ENCODE data around the gene ZNHIT2. TPM values are rescaled to one million over a fixed set of nuclear protein-coding genes. Genes with fewer than 3 reads are reported as not detected.

ZNHIT2 gene
- total RNA-seq, 4 donors from 2014 or later = 4.6 to 9.6 (median 5.7) TPM; not detected in 1

- intact Hi-C loops (cut with DNase I; ENCODE audit: low total_unique reads) = no loop called here
- Histone ChIP-seq H3K27ac (no peak overlapping the region), H3K36me3 (no peaks in the 10 kb centered on the region), H3K4me3 (no peak overlapping the region), H3K4me1 (no peaks in the 10 kb centered on the region), H3K9me3 (no peaks in the 10 kb centered on the region), H3K27me3 (no peaks in the 10 kb centered on the region)
- no peak for TF ChIP-seq POLR2A (IDR thresholded peaks at IDR 0.05)
- no peak for TF ChIP-seq CTCF (IDR thresholded peaks at IDR 0.05)
- no peak for DNase-seq
Measured at GRCh38 chr11:65067446-65067845, 50.1 kb downstream of the ZNHIT2 start.

- no peak overlapping the region for H3K4me3 ChIP-seq
- H3K27me3 ChIP-seq = no peaks in the 10 kb centered on the region
- no peak overlapping the region for H3K27ac ChIP-seq
- no peaks in the 10 kb centered on the region for H3K36me3 ChIP-seq
- H3K9me3 ChIP-seq = no peaks in the 10 kb centered on the region
- H3K4me1 ChIP-seq = no peaks in the 10 kb centered on the region
- intact Hi-C loops (cut with DNase I; ENCODE audit: low total_unique reads) = no loop called here
- no peak for DNase-seq
- TF ChIP-seq POLR2A (IDR thresholded peaks at IDR 0.05) = no peak
- TF ChIP-seq CTCF (IDR thresholded peaks at IDR 0.05) = no peak
Measured at GRCh38 chr11:65066805-65067291, 50.7 kb downstream of the ZNHIT2 start.

Small RNAs within 50 kb of the gene (microRNA-seq; reads per million reads assigned to microRNA genes)
- not detected for gene MIR6751 (ENCODE audit: borderline microRNAs expressed, borderline replicate concordance)

Small RNAs within 50 kb of the gene (small RNA-seq; reads per million reads assigned to genes)
- gene HIGD1AP10 (not detected), gene PDCL2P2 (not detected), gene RNU2-23P (not detected)

Other genes with a start within 250 kb of the ZNHIT2 start
- gene EHD1, start 239.1 kb downstream of the ZNHIT2 start, total RNA-seq = 10 to 100 TPM in 3 of 4 donors, 1 to 10 TPM in 1; 3.5 to 78.7 (median 36.9) TPM
- gene ATG2A, start 200.5 kb downstream of the ZNHIT2 start, total RNA-seq = 10 to 100 TPM in 3 of 4 donors, 1 to 10 TPM in 1; 6.8 to 39.6 (median 18.4) TPM
- gene PPP2R5B, start 193.0 kb downstream of the ZNHIT2 start, total RNA-seq = 10 to 100 TPM in 2 of 4 donors, 1 to 10 TPM in 2; 6.7 to 23.4 (median 13.0) TPM
- not detected for gene GPHA2, start 181.8 kb downstream of the ZNHIT2 start, total RNA-seq
- gene MAJIN, start 145.6 kb downstream of the ZNHIT2 start, total RNA-seq = under 1 TPM in 1 of 4 donors, not detected in 3; under 0.01 TPM
- 1 to 10 TPM in 1 of 4 donors, under 1 TPM in 1, not detected in 2; 0.90 to 3.7 TPM for gene BATF2, start 120.7 kb downstream of the ZNHIT2 start, total RNA-seq
- gene ARL2, start 103.5 kb downstream of the ZNHIT2 start, total RNA-seq = 100 to 1,000 TPM in 2 of 4 donors, 10 to 100 TPM in 2; 63.5 to 120 (median 93.8) TPM
- 10 to 100 TPM; 13.1 to 27.6 (median 20.6) TPM for gene SNX15, start 90.3 kb downstream of the ZNHIT2 start, total RNA-seq
- gene SAC3D1, start 76.5 kb downstream of the ZNHIT2 start, total RNA-seq = 10 to 100 TPM in 1 of 4 donors, 1 to 10 TPM in 3; 1.5 to 22.3 (median 7.9) TPM
- 10 to 100 TPM in 2 of 4 donors, under 1 TPM in 2; 0.59 to 37.1 (median 17.6) TPM for gene NAALADL1, start 59.1 kb downstream of the ZNHIT2 start, total RNA-seq
- gene CDCA5, start 33.7 kb downstream of the ZNHIT2 start, total RNA-seq = 1 to 10 TPM in 1 of 4 donors, under 1 TPM in 2, not detected in 1; 0.30 to 7.1 (median 0.77) TPM
- 10 to 100 TPM in 3 of 4 donors, 1 to 10 TPM in 1; 9.0 to 37.5 (median 24.5) TPM for gene ZFPL1, start 33.5 kb downstream of the ZNHIT2 start, total RNA-seq
- 100 to 1,000 TPM in 3 of 4 donors, 10 to 100 TPM in 1; 96.1 to 447 (median 140) TPM for gene VPS51, start 21.5 kb downstream of the ZNHIT2 start, total RNA-seq
- gene TM7SF2, start 5.8 kb downstream of the ZNHIT2 start, total RNA-seq = 10 to 100 TPM in 1 of 4 donors, 1 to 10 TPM in 2, under 1 TPM in 1; 0.77 to 16.7 (median 5.5) TPM
- gene FAU, start 4.4 kb upstream of the ZNHIT2 start, total RNA-seq = 1,000 to 10,000 TPM in 3 of 4 donors, 100 to 1,000 TPM in 1; 161 to 5,220 (median 1,903) TPM
- gene MRPL49, start 4.6 kb upstream of the ZNHIT2 start, total RNA-seq = 10 to 100 TPM; 27.6 to 69.2 (median 57.8) TPM
- 10 to 100 TPM; 34.7 to 88.8 (median 60.5) TPM for gene SYVN1, start 16.8 kb upstream of the ZNHIT2 start, total RNA-seq
- gene SPDYC, start 52.5 kb upstream of the ZNHIT2 start, total RNA-seq = not detected
- gene CAPN1, start 64.2 kb upstream of the ZNHIT2 start, total RNA-seq = 100 to 1,000 TPM; 122 to 174 (median 157) TPM
- gene POLA2, start 144.3 kb upstream of the ZNHIT2 start, total RNA-seq = 10 to 100 TPM in 2 of 4 donors, 1 to 10 TPM in 2; 3.3 to 13.5 (median 7.6) TPM
- gene CDC42EP2, start 197.2 kb upstream of the ZNHIT2 start, total RNA-seq = 10 to 100 TPM in 3 of 4 donors, 1 to 10 TPM in 1; 9.7 to 65.3 (median 33.2) TPM
- gene DPF2, start 216.2 kb upstream of the ZNHIT2 start, total RNA-seq = 100 to 1,000 TPM in 1 of 4 donors, 10 to 100 TPM in 3; 16.1 to 108 (median 56.8) TPM
- under 1 TPM in 2 of 4 donors, not detected in 2; under 0.01 to 0.35 TPM for gene TIGD3, start 237.1 kb upstream of the ZNHIT2 start, total RNA-seq